KMS-11 (cell line): ENCODE results near the gene HHAT.

Experiments used
- H2AFZ ChIP-seq: fragments of 200-600 bp; sonication (generic); 2 replicates; pipeline ENCODE4 v1.6.1; 2016; ENCODE audit warnings: antibody characterized with exemption, mixed run types, low read depth
- H3K27ac ChIP-seq: fragments of 200-600 bp; sonication (generic); 2 replicates; pipeline ENCODE4 v1.6.1; 2016; ENCODE audit warnings: mild to moderate bottlenecking, mixed run types
- H3K27me3 ChIP-seq: fragments of 200-600 bp; sonication (generic); 2 replicates; pipeline ENCODE4 v1.6.1; 2017; ENCODE audit warnings: mild to moderate bottlenecking, low read depth, mixed run types, moderate library complexity; ENCODE audit not compliant: insufficient read depth
- H3K36me3 ChIP-seq: fragments of 200-600 bp; sonication (generic); 2 replicates; pipeline ENCODE4 v1.6.1; 2017; ENCODE audit warnings: mild to moderate bottlenecking, mixed run types; ENCODE audit not compliant: insufficient read depth
- H3K4me1 ChIP-seq: fragments of 200-600 bp; sonication (generic); 2 replicates; pipeline ENCODE4 v1.6.1; 2016; ENCODE audit warnings: mild to moderate bottlenecking, low read depth, mixed run types; ENCODE audit not compliant: poor library complexity, severe bottlenecking
- H3K4me2 ChIP-seq: fragments of 200-600 bp; sonication (generic); 2 replicates; pipeline ENCODE4 v1.7.0; 2016; ENCODE audit warnings: mild to moderate bottlenecking, mixed run types
- H3K4me3 ChIP-seq: fragments of 200-600 bp; sonication (generic); IDR thresholded peaks from 2 replicates; pipeline ENCODE4 v1.6.1; 2017; ENCODE audit warnings: low read depth, low read length, mixed read lengths; ENCODE audit not compliant: insufficient read depth
- H3K79me2 ChIP-seq: fragments of 200-600 bp; sonication (generic); 2 replicates; pipeline ENCODE4 v1.6.1; 2016; ENCODE audit warnings: low read depth, mixed run types; ENCODE audit not compliant: insufficient read depth
- H3K9ac ChIP-seq: fragments of 200-600 bp; sonication (generic); 2 replicates; pipeline ENCODE4 v1.6.1; 2016; ENCODE audit warnings: mild to moderate bottlenecking, mixed run types
- H4K20me1 ChIP-seq: fragments of 200-600 bp; sonication (generic); 2 replicates; pipeline ENCODE4 v1.6.1; 2016; ENCODE audit warnings: mild to moderate bottlenecking, mixed run types; ENCODE audit not compliant: insufficient read depth
- CTCF ChIP-seq: fragments of 200-600 bp; sonication (generic); conservative IDR thresholded peaks from 2 replicates; pipeline ENCODE4 v1.6.1; 2017; ENCODE audit warnings: low read depth, mild to moderate bottlenecking, antibody characterized with exemption, low read length, moderate library complexity, mixed read lengths

HHAT gene

GRCh38 chr1:210448297-210448892 lies 119.7 kb downstream of the HHAT start:
- Histone ChIP-seq H2AFZ (no peak overlapping the region), H3K79me2 (no peaks in the 10 kb centered on the region), H3K4me2 (no peak overlapping the region), H3K36me3 (no peaks in the 10 kb centered on the region), H3K9ac (no peak overlapping the region), H3K27ac (no peak overlapping the region), H3K4me1 (no peaks in the 10 kb centered on the region), H4K20me1 (no peaks in the 10 kb centered on the region), H3K27me3 (no peaks in the 10 kb centered on the region), H3K4me3 (no peak overlapping the region)
- TF ChIP-seq CTCF, result peak; percentile 80

- H4K20me1 ChIP-seq, result no peaks in the 10 kb centered on the region
- H3K9ac ChIP-seq, result no peak overlapping the region
- no peak overlapping the region for H3K4me3 ChIP-seq
- no peaks in the 10 kb centered on the region for H3K79me2 ChIP-seq
- H3K36me3 ChIP-seq, result no peaks in the 10 kb centered on the region
- no peak overlapping the region for H2AFZ ChIP-seq
- no peak overlapping the region for H3K4me2 ChIP-seq
- no peaks in the 10 kb centered on the region for H3K4me1 ChIP-seq
- no peak for TF ChIP-seq CTCF
- no peak overlapping the region for H3K27ac ChIP-seq
- no peaks in the 10 kb centered on the region for H3K27me3 ChIP-seq
These were observed 127.3 kb downstream of the HHAT start for GRCh38 chr1:210455840-210456603.

- no peak overlapping the region for H3K27ac ChIP-seq
These were observed 128.1 kb downstream of the HHAT start for GRCh38 chr1:210456731-210457255.

GRCh38 chr1:210457568-210457967 lies 128.9 kb downstream of the HHAT start:
- H2AFZ ChIP-seq, result no peak overlapping the region
- H3K79me2 ChIP-seq, result no peaks in the 10 kb centered on the region
- no peak overlapping the region for H3K27ac ChIP-seq
- H3K9ac ChIP-seq, result no peak overlapping the region
- no peak overlapping the region for H3K4me3 ChIP-seq
- no peak for TF ChIP-seq CTCF
- H3K4me1 ChIP-seq, result no peaks in the 10 kb centered on the region
- no peaks in the 10 kb centered on the region for H3K36me3 ChIP-seq
- H3K27me3 ChIP-seq, result no peaks in the 10 kb centered on the region
- H4K20me1 ChIP-seq, result no peaks in the 10 kb centered on the region
- H3K4me2 ChIP-seq, result no peak overlapping the region

More at GRCh38 chr1:210456731-210457255, 128.1 kb downstream of the HHAT start:
- Histone ChIP-seq H3K79me2 (no peaks in the 10 kb centered on the region), H3K27me3 (no peaks in the 10 kb centered on the region), H2AFZ (no peak overlapping the region), H3K4me3 (no peak overlapping the region), H3K9ac (no peak overlapping the region), H3K36me3 (no peaks in the 10 kb centered on the region), H4K20me1 (no peaks in the 10 kb centered on the region), H3K4me2 (no peak overlapping the region), H3K4me1 (no peaks in the 10 kb centered on the region)
- TF ChIP-seq CTCF, result no peak
